GM18873 (cell line): ENCODE measurements around the gene INF2.
"Not testable (repeated sequence)": the region's sequence is repeated elsewhere in the genome, so short reads cannot be mapped to it uniquely, and the experiment has no call there.

ENCODE experiments used
- ATAC-seq: cut with Tn5 transposase; IDR thresholded peaks from one replicate; pipeline ENCODE4 v1.9.1; 2021; ENCODE audit warnings: mild to moderate bottlenecking, moderate library complexity, moderate number of reproducible peaks; ENCODE audit not compliant: unreplicated experiment, low FRiP score

INF2 gene

GRCh38 chr14:104656014-104656714 lies 33.3 kb upstream of the INF2 start:
- ATAC-seq, result no peak

- no peak for ATAC-seq
Observed at GRCh38 chr14:104657101-104657524, 32.3 kb upstream of the INF2 start.

GRCh38 chr14:104657563-104658324 lies 31.7 kb upstream of the INF2 start:
- no peak for ATAC-seq

- ATAC-seq, result no peak
Observed at GRCh38 chr14:104658325-104658712, 31.1 kb upstream of the INF2 start.

GRCh38 chr14:104659146-104659545 lies 30.3 kb upstream of the INF2 start:
- ATAC-seq, result no peak

GRCh38 chr14:104659764-104660523 lies 29.5 kb upstream of the INF2 start:
- peak; percentile 21 for ATAC-seq

- ATAC-seq, result peak; percentile 40
Observed at GRCh38 chr14:104660597-104660996, 28.8 kb upstream of the INF2 start.

- no peak for ATAC-seq
Observed at GRCh38 chr14:104661086-104661485, 28.3 kb upstream of the INF2 start.

- ATAC-seq, result not testable (repeated sequence)
Observed at GRCh38 chr14:104661528-104662157, 27.8 kb upstream of the INF2 start.

- not testable (repeated sequence) for ATAC-seq
Observed at GRCh38 chr14:104662472-104662871, 26.9 kb upstream of the INF2 start.

- no peak for ATAC-seq
Observed at GRCh38 chr14:104664107-104664506, 25.3 kb upstream of the INF2 start.

GRCh38 chr14:104664588-104664987 lies 24.8 kb upstream of the INF2 start:
- no peak for ATAC-seq

- ATAC-seq, result no peak
Observed at GRCh38 chr14:104665114-104665656, 24.2 kb upstream of the INF2 start.

GRCh38 chr14:104665657-104666522 lies 23.5 kb upstream of the INF2 start:
- ATAC-seq, result no peak

- not testable (repeated sequence) for ATAC-seq
Observed at GRCh38 chr14:104666523-104666895, 22.9 kb upstream of the INF2 start.

- ATAC-seq, result no peak
Observed at GRCh38 chr14:104666981-104667380, 22.4 kb upstream of the INF2 start.

- no peak for ATAC-seq
Observed at GRCh38 chr14:104669697-104670096, 19.7 kb upstream of the INF2 start.

GRCh38 chr14:104671330-104671977 lies 18.0 kb upstream of the INF2 start:
- not testable (repeated sequence) for ATAC-seq

GRCh38 chr14:104672119-104672518 lies 17.3 kb upstream of the INF2 start:
- ATAC-seq, result not testable (repeated sequence)
